Measurements from ENCODE around the gene SLC52A3. TPM values are rescaled to one million over a fixed set of nuclear protein-coding genes. Genes with fewer than 3 reads are reported as not detected.

SLC52A3 gene
- total RNA-seq, 1 experiment from 2014 or later: 49.4 TPM

Other genes with a start within 250 kb of the SLC52A3 start
- gene CSNK2A1, start 224.7 kb downstream of the SLC52A3 start, total RNA-seq (2014; rRNA removed; shearing (Covaris generic)): 124 and 187 TPM in 2 replicates
- 4.2 and 5.1 TPM in 2 replicates for gene TCF15, start 158.2 kb downstream of the SLC52A3 start, total RNA-seq (2014; rRNA removed; shearing (Covaris generic))
- 27.3 and 34.7 TPM in 2 replicates for gene SRXN1, start 115.3 kb downstream of the SLC52A3 start, total RNA-seq (2014; rRNA removed; shearing (Covaris generic))
- 0.03 TPM in 1 of 2 replicates, not detected in the other for gene SCRT2, start 92.7 kb downstream of the SLC52A3 start, total RNA-seq (2014; rRNA removed; shearing (Covaris generic))
- gene FAM110A, start 65.2 kb upstream of the SLC52A3 start, total RNA-seq (2014; rRNA removed; shearing (Covaris generic)): 5.5 and 9.9 TPM in 2 replicates
- 0.11 and 0.31 TPM in 2 replicates for gene ANGPT4, start 147.8 kb upstream of the SLC52A3 start, total RNA-seq (2014; rRNA removed; shearing (Covaris generic))
- 0.35 and 1.4 TPM in 2 replicates for gene RSPO4, start 233.8 kb upstream of the SLC52A3 start, total RNA-seq (2014; rRNA removed; shearing (Covaris generic))

Measured in H7 (cell line).